Measurements from ENCODE around the gene NACC1.
"Not testable (repeated sequence)": the region's sequence is repeated elsewhere in the genome, so short reads cannot be mapped to it uniquely, and the experiment has no call there.

The NACC1 gene

DNA sequence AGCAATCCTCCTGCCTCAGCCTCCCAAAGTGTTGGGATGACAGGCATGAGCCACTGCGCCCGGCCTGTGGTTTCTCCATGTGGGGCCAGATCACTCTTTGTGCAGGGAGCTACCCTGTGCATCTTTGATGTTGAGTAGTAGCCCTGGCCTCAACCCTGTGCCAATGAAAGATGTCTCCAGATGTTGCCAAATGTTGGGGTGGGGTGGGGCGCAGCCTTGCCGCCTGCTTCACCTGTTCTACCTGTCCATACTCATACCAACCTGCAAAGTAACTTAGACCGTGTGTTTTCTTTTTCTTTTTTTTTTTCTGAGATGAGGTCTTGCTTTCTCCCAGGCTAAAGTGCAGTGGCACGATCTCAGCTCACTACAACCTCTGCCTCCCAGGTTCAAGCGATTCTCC is 53.1 kb downstream of the NACC1 start:
- no peak for DNase-seq (ENCODE audit: low read depth in 2 of 2)
- H3K4me3 ChIP-seq (replicated peaks in 1 of 2; ENCODE audit: low read depth in 2 of 2, low read length in 2 of 2) = no peak overlapping the region
- TF ChIP-seq, protein P1, sequence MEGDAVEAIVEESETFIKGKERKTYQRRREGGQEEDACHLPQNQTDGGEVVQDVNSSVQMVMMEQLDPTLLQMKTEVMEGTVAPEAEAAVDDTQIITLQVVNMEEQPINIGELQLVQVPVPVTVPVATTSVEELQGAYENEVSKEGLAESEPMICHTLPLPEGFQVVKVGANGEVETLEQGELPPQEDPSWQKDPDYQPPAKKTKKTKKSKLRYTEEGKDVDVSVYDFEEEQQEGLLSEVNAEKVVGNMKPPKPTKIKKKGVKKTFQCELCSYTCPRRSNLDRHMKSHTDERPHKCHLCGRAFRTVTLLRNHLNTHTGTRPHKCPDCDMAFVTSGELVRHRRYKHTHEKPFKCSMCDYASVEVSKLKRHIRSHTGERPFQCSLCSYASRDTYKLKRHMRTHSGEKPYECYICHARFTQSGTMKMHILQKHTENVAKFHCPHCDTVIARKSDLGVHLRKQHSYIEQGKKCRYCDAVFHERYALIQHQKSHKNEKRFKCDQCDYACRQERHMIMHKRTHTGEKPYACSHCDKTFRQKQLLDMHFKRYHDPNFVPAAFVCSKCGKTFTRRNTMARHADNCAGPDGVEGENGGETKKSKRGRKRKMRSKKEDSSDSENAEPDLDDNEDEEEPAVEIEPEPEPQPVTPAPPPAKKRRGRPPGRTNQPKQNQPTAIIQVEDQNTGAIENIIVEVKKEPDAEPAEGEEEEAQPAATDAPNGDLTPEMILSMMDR (IDR thresholded peaks at IDR 0.05; ENCODE audit: low read depth, low read length) = no peak

DNA sequence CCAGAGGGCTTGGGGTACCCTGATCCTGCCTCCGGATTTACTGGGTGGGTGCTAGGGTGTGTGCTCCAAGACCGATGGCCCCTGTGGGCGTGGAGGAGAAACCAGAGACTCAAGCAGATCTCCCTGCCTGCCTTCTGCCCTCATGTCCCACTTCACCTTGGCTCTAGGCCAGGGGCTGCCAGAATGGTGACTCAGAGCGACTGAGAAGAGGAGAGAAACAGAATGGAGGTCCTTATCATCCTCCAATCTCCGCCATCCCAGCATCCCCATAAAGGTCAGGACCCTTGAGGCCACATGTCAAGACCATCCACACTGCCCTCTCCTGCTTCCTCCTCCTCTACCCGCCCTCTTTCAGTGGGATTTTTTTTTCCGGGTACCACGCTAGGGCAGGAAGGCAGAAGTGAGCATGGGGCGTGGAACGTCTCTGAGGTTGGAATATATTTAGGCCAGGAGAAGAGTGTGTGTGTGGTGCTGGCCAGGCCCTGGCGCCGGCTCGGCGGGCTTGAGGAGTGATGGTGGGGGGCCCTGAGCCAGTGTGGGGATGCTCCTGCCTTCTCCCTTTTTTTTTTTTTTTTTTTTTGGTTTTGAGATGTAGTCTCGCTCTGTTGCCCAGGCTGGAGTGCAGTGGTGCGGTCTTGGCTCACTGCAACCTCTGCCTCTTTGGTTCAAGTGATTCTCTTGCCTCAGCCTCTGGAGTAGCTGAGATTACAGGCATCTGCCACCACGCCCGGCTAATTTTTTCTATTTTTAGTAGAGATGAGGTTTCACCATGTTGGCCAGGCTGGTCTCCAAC is 54.5 kb downstream of the NACC1 start:
- DNase-seq (ENCODE audit: low read depth in 2 of 2) = peak; percentile 82 to 87
- H3K4me3 ChIP-seq (replicated peaks in 1 of 2; ENCODE audit: low read depth in 2 of 2, low read length in 2 of 2) = no peak overlapping the region
- TF ChIP-seq, protein P1 (IDR thresholded peaks at IDR 0.05; ENCODE audit: low read depth, low read length) = no peak

DNA sequence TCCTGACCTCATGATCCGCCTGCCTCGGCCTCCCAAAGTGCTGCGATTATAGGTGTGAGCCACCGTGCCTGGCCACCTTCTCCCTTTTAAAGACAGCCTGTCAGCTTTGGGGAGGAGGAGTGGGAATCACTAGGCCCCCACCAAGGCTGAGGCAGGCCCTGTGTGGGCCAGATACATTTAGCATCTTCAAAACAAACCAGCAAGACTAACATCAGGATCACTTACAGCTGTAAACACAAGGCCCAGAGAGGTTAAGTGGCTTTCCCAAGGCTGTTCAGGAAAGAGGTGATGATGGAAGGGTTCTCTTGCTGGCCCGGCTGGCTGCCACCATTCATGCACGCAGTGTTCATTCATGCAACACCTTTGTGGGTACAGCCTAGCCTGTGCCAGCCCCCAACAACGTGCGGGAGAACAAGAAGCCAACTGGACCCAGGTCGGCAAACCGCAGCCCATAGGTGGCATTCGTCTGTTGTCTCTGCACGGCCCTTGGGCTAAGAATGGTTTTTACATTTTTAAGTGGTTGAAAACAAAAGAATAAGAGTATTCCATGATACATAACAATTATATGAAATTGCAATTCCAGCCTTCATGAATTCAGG is 55.2 kb downstream of the NACC1 start:
- no peak overlapping the region for H3K4me3 ChIP-seq (replicated peaks in 1 of 2; ENCODE audit: low read depth in 2 of 2, low read length in 2 of 2)
- TF ChIP-seq, protein P1 (IDR thresholded peaks at IDR 0.05; ENCODE audit: low read depth, low read length) = no peak
- no peak for DNase-seq (ENCODE audit: low read depth in 2 of 2)

DNA sequence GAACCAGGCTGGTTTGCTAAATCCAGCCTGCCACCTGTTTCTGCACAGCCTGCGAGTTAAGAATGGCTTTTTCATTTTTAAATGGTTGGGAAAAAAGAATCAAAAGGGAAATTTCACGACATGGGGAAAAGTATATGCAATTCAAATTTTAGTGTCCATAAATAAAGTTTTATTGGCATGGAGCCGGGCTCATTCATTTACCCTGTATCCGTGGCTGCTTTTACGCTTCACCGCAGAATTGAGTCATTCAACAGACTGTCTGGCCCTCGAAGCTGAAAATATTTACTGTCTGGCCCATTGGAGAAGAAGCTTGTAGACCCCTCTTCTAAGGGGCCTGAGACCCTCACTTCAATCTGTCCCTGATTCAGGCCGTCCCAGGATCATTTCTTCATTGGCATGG is 58.3 kb downstream of the NACC1 start:
- no peak overlapping the region for H3K4me3 ChIP-seq (replicated peaks in 1 of 2; ENCODE audit: low read depth in 2 of 2, low read length in 2 of 2)
- TF ChIP-seq, protein P1 (IDR thresholded peaks at IDR 0.05; ENCODE audit: low read depth, low read length) = no peak
- no peak for DNase-seq (ENCODE audit: low read depth in 2 of 2)

DNA sequence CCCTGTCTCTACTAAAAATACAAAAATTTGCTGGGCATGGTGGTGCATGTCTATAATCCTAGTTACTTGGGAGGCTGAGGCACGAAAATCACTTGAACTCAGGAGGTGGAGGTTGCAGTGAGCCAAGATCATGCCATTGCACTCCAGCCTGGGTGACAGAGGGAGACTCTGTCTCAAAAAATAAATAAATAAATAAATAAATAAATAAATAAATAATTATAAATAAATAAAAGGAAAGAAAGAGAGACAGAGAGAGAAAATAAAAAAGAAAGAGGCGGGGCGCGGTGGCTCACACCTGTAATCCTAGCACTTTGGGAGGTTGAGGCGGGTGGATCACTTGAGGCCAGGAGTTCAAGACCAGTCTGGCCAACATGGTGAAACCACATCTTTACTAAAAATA is 59.5 kb downstream of the NACC1 start:
- DNase-seq (ENCODE audit: low read depth in 2 of 2); H3K4me3 ChIP-seq (replicated peaks in 1 of 2; ENCODE audit: low read depth in 2 of 2, low read length in 2 of 2): not testable (repeated sequence)

DNA sequence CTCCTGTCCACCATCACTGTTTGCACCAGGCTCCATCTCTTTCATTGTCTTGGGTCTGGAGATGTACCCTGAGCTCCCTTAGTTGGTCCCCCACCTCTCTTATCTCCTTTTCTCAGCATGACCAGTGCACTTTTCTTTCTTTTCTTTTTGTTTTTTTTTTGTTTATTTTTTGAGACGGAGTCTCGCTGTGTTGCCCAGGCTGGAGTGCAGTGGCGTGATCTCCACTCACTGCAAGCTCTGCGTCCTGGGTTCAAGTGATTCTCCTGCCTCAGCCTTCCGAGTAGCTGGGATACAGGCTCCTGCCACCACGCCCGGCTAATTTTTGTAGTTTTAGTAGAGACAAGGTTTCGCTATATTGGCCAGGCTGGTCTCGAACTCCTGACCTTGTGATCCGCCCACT is 60.2 kb downstream of the NACC1 start:
- not testable (repeated sequence) for DNase-seq (ENCODE audit: low read depth in 2 of 2); H3K4me3 ChIP-seq (replicated peaks in 1 of 2; ENCODE audit: low read depth in 2 of 2, low read length in 2 of 2)

DNA sequence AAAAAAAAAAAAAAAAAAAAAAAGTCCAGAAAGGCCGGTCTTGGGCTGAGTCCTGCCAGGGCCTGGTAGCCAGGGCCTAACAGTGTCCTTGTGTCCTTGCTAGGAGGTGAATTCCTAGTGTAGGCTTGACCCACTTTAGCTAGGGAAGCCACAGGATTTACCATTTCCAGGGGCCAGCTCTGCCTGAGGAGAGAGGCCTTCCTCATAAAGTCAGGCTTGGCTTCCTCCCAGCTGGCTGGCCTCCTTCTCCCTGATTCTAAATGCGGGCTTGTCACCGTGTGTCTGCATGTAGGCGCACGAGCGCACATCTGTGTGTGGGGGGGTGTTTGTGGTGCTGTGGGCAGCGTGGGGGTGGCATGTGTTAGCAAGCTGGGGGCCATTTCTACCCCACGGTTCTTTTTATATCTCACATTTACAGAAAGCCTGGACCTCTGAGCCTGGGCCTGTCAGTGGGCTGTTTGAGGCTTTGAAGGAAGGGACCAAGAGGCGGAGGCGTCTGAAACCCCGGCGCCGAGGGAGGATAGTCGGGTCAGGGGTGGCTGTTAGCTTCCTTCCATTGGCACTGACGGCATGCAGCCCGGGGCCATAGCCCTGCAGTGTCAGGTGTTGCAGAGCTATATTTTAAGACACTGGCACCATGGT is 63.8 kb downstream of the NACC1 start:
- no peak overlapping the region for H3K4me3 ChIP-seq (replicated peaks in 1 of 2; ENCODE audit: low read depth in 2 of 2, low read length in 2 of 2)
- TF ChIP-seq, protein P1 (IDR thresholded peaks at IDR 0.05; ENCODE audit: low read depth, low read length) = no peak
- DNase-seq (ENCODE audit: low read depth in 2 of 2) = peak; percentile 55 to 77

DNA sequence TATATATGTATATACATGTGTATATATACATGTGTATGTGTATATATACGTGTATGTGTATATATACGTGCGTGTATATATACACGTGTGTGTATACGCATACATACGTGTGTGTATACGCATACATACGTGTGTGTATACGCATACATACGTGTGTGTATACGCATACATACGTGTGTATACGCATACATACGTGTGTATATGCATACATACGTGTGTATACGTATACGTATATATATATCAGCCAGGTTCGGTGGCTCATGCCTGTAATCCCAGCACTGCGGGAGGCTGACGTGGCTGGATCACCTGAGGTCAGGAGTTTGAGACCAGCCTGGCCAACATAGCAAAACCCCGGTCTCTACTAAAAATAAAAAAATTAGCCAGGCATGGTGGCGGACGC is 66.9 kb downstream of the NACC1 start:
- not testable (repeated sequence) for H3K4me3 ChIP-seq (replicated peaks in 1 of 2; ENCODE audit: low read depth in 2 of 2, low read length in 2 of 2); DNase-seq (ENCODE audit: low read depth in 2 of 2)

DNA sequence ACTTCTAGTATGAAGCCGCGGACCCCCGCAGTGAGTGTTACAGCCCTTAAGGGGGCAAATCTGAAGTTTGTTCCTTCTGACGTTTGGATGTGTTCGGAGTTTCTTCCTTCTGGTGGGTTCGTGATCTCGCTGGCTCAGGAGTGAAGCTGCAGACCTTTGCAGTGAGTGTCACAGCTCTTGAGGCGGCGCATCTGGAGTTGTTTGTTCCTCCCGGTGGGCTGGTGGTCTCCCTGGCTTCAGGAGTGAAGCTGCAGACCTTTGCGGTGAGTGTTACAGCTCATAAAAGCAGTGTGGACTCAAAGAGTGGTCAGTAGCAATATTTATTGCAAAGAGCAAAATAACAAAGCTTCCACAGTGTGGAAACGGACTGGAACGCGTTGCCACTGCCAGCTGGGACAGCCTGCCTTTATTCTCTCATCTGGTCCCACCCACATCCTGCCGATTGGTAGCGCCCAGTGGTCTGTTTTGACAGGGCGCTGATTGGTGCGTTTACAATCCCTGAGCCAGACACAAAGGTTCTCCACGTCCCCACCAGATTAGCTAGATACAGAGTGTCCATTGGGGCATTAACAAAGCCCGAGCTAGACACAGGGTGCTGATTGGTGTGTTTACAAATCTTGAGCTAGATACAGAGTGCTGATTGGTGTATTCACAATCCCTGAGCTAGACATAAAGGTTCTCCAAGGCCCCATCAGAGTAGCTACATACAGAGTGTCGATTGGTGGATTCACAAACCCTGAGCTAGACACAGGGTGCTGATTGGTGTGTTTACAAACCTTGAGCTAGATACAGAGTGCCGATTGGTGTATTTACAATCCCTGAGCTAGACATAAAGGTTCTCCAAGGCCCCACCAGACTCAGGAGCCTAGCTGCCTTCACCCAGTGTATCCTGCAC is 67.9 kb downstream of the NACC1 start:
- not testable (repeated sequence) for H3K4me3 ChIP-seq (replicated peaks in 1 of 2; ENCODE audit: low read depth in 2 of 2, low read length in 2 of 2); DNase-seq (ENCODE audit: low read depth in 2 of 2)

DNA sequence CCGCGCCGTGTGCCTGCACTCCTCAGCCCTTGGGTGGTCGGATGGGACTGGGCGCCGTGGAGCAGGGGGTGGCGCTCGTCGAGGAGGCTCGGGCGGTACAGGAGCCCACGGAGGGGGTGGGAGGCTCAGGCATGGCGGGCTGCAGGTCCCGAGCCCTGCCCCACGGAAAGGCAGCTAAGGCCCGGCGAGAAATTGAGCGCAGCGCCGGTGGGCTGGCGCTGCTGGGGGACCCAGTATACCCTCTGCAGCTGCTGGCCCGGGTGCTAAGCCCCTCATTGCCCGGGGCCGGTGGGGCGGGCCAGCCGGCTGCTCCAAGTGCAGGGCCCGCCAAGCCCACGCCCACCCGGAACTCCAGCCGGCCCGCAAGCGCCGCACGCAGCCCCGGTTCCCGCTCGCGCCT is 68.6 kb downstream of the NACC1 start:
- DNase-seq (ENCODE audit: low read depth in 2 of 2) = not testable (repeated sequence)

More for the DNA sequence above, 68.6 kb downstream of the NACC1 start:
- not testable (repeated sequence) for H3K4me3 ChIP-seq (replicated peaks in 1 of 2; ENCODE audit: low read depth in 2 of 2, low read length in 2 of 2)
